ENCODE data around the gene ZNF174.

The ZNF174 gene

DNA sequence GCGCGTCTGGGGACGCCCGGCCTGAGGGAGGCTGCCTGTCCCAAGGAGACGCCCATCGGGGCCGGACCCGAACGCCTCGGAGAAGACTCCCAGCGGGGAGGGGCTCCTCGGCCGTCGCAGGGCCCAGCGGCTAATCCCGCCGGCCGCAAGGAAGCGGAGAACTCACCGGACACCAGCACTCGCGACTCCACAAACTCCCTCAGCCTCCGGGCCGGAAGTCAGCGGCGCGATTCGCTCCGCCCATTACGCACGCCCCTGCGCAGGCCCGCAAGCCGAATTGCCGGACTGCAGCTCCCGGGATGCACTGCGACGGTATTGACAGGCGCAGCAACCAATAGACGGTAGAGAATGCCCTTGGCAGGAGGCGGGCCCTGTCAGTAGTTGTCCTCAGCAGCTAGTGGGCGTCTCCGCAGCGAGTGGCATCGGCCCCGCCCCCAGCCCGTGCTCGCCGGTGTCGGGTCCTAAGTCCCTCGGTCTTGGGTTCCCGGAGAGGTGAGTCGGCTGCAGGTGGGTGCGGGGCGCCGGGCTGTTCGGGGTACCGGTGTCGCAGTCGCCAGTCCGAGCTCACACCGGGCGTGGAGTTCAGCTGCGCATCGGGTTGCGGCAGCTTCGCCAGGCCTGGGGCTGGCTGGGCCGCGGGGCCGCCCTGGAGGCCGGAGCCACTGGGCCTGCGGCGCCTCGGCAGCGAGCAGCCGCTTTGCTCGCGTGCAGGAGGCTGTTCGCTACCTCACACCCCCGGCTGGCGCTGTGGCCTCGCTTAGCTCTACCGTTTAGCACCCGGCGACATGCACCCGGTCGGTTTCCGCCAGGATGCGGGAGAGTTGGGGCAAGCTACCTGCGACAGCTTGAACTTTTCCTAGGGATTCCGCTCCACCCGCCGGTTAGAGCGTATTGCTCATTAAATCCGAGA, at the start of gene ZNF174, which contains the start of gene ZSCAN32:
ZNF174 (plus strand) TSS at position 437 of the 910 bp plus-strand sequence. CDS start 790 bp downstream, outside the sequence.
ZSCAN32 (minus strand) TSS at position 226 of the 910 bp plus-strand sequence. CDS start 3,447 bp downstream, outside the sequence.
- peak; percentile 99 for DNase-seq (ENCODE audit: low spot score)

DNA sequence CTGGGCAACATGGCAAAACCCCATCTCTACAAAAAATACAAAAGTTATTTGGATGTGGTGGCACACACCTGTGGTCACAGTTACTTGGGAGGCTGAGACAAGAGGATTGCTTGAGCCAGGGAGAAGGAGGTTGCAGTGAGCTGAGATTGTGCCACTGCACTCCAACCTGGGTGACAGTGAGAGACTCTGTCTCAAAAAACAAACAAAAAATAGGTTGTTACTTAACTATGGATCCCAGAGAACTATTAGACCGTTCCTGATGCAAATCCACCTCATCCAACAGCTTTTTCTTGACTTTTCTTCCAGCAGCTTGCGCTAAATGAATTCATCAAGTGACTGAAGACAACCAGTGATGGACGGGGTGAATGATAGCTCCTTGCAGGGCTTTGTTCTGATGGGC, 45.4 kb upstream of the ZNF174 start, which contains the start of gene OR2C1:
OR2C1 (plus strand) TSS at position 301 of the 400 bp plus-strand sequence; CDS start at position 353, 52 bp downstream.
- no peak for DNase-seq (ENCODE audit: low spot score)

- DNase-seq (ENCODE audit: low spot score): no peak
Measured at GRCh38 chr16:3356118-3356517, 44.9 kb upstream of the ZNF174 start.

GRCh38 chr16:3358871-3359270, 42.1 kb upstream of the ZNF174 start:
- DNase-seq (ENCODE audit: low spot score): no peak

GRCh38 chr16:3362931-3363330, 38.1 kb upstream of the ZNF174 start:
- no peak for DNase-seq (ENCODE audit: low spot score)

GRCh38 chr16:3363793-3364192, 37.2 kb upstream of the ZNF174 start:
- peak; percentile 18 for DNase-seq (ENCODE audit: low spot score)

GRCh38 chr16:3364774-3365427, 36.1 kb upstream of the ZNF174 start:
- peak; percentile 98 for DNase-seq (ENCODE audit: low spot score)

DNA sequence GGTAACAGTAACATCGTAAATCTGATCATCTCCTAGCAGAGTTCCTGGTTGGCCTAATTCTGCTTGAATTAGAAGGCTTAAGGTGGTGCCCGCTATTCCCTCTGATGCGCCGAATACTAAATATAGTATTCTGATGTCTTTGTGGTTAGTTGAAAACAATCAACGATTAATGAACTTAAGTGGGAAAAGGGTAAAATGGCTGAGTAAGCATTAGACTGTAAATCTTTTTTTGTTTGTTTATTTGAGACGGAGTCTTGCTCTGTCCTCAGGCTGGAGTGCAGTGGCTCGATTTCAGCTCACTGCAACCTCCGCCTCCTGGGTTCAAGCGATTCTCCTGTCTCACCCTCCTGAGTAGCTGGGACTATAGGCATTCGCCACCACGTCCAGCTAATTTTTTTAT, 31.9 kb upstream of the ZNF174 start:
- DNase-seq (ENCODE audit: low spot score): no peak

- no peak for DNase-seq (ENCODE audit: low spot score)
Measured at GRCh38 chr16:3375680-3376079, 25.3 kb upstream of the ZNF174 start.

DNA sequence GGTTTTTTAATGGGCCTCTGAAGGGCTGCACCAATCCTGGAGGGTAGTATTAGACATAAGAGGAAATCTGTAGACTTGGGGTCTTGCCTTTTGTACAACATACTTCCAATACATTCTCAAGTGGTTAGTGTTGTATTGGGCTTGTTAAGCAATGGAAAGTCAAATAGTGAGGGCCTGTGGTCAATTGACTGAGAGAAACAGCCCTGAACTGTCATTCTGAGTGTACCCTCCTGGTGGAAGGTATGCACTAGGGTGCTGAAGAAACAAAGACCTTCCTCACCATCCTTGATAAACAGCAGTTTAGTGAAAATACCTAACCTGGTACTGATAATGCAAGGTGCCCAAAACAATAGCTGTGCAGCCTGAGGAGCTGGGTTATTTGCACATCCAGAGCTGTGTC, 23.1 kb upstream of the ZNF174 start:
- no peak for DNase-seq (ENCODE audit: low spot score)

- no peak for DNase-seq (ENCODE audit: low spot score)
Measured at GRCh38 chr16:3383045-3383448, 18.0 kb upstream of the ZNF174 start.

- DNase-seq (ENCODE audit: low spot score): no peak
Measured at GRCh38 chr16:3388325-3388724, 12.7 kb upstream of the ZNF174 start.

GRCh38 chr16:3389663-3390338, 11.2 kb upstream of the ZNF174 start:
- no peak for DNase-seq (ENCODE audit: low spot score)

- no peak for DNase-seq (ENCODE audit: low spot score)
Measured at GRCh38 chr16:3400446-3400778, 603 bp upstream of the ZNF174 start.

DNA sequence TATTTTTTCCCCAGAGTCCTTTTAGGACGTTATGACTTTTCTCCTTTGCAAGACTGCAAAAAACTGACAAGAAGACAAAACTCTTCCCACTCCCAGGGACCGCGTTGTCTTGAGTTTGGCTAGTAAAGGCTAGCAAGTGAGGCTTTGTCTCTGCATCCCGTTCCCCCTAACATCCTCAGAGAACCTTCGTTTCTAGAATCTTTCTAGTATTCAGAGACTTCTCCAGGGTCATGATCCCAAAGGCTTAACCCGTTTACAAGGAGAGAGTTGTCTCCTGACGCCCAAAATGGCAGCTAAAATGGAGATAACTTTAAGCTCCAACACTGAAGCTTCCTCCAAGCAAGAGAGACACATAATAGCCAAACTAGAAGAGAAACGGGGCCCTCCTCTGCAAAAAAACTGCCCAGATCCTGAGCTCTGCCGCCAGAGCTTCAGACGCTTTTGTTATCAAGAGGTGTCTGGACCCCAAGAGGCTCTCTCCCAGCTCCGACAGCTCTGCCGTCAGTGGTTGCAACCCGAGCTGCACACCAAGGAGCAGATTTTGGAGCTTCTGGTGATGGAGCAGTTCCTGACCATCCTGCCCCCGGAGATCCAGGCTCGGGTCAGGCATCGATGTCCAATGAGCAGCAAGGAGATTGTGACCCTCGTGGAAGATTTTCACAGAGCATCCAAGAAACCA, 843 bp downstream of the ZNF174 start:
- DNase-seq (ENCODE audit: low spot score): no peak

- DNase-seq (ENCODE audit: low spot score): no peak
Measured at GRCh38 chr16:3408561-3409197, 7.7 kb downstream of the ZNF174 start.

DNA sequence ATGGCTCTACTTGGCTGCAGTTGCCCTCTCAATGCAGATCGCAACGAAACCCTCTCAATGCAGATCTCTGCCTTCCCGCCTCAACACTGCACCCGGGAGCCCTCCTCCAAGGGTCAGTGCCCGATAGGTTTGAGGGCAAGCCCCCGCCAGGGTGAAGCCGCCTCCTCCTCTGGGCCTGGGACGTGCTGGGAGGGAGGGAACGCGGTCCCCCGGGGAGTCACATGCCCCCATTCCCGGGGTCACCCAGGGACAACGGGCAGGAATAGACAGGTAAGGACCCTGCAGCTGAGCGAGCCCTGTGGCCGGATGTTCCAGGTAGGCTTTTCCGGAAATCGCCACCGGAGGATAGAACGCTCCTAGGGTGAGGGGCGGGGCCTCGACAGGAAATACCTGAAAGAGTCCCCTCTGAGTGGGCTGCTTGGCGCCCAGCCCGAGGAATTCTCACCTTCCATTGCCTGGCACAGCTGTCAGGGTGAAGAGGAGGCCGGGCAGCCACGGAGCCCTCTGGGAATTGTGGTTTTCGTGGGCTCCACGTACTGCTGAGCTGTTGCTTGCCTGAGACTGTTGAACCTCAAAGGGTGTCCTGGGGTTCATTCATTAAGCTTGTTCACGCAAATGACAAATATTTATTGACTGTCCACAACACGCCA, 12.8 kb downstream of the ZNF174 start:
- no peak for DNase-seq (ENCODE audit: low spot score)

DNA sequence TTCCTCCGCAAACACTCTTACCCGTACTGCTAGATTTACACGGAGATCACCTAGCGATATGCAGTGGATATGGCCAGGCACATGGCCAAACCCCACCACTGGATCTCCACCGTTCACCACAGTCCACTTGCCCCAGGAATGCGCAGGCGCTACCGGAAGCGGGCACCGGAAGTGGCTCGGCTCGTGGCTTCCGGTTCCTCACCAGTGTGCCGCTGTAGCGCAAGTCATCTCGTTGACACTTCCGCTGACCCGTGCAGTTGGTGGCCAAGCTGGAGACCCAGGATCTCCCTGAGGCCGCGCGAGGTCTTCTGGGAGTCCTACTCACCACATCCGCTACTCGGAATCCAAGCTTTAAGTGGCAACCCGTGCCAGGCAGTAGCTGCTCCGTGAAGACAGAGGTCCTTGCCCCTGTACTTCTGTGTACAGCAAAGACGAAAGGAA, 30.8 kb downstream of the ZNF174 start:
- peak; percentile 69 for DNase-seq (ENCODE audit: low spot score)

GRCh38 chr16:3434373-3434772, 33.4 kb downstream of the ZNF174 start:
- no peak for DNase-seq (ENCODE audit: low spot score)

DNA sequence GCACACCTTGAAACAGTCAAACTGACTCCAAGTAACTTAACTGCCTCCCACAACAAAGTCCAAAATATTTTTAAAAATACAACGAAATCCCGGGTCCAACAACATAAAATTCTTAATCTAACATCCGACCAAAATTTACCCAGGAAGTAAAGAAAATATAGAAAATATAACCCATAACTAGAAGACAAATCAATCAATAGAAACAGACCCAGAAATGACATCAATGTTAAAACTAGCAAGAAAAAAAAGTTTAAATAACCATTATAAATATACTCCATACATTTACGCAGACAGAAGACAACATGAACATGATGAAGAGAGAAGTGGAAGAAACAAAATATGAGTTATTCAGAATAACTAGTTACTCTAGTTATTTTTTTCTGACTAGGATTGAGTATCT, 38.6 kb downstream of the ZNF174 start:
- no peak for DNase-seq (ENCODE audit: low spot score)

Measured in cerebellar cortex (tissue), 1 donor.